T-helper 1 cell treated with Interleukin-12 subunit alpha and Interleukin-12 subunit beta and Interleukin-4 antibody, amounts not matched to agents 30 ng/mL and 1 ng/mL, for 36 hours (primary cell): Measurements from ENCODE around the gene ACP4. TPM values are rescaled to one million over a fixed set of nuclear protein-coding genes. Genes with fewer than 3 reads are reported as not detected.

ENCODE experiments used
- intact Hi-C: fragments of 100-400 bp; cut with micrococcal nuclease; formaldehyde crosslinking; loops from one replicate; pipeline ENCODE4 v1.15.1; 2024
- total RNA-seq: library from RNA; stranded (reverse); gene quantifications from 2 replicates; pipeline ENCODE4 v1.2.3, GENCODE V29; 2022

ACP4 gene
- total RNA-seq, 1 donor from 2014 or later: not detected

DNA sequence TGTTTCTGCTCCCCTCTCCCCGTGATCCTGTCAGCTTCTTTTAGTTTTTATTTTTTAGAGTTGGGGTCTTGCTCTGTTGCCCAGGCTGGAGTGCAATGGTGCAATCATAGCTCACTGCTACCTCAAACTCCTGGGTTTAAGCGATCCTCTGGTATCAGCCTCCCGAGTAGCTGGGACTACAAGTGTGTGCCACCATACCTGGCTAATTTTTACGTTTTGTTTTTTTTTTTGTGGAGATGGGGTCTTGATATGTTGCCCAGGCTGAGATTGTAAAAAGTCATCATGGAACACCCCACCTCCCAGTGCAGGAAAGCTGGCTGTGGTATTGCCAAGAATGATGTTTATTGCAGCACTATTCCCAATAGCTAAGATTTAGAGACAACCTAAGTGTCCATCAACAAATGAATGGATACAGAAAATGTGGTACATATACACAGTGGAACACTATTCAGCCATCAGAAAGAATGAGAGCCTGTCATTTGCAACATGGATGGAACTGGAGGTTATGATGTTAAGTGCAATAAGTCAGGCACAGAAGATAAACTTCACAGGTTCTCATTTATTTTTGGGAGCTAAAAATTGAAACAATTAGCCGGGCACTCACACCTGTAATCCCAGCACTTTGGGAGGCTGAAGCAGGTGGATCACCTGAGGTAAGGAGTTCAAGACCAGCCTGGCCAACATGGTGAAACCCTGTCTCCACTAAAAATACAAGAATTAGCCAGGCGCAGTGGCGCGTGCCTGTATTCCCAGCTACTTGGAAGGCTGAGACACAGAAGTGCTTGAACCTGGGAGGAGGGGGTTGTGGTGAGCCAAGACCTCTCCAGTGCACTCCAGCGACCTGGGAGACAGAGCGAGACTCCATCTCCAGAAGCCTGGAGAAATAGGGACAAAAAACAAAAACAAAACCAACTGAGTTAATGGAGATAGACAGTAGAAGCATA is 49.8 kb downstream of the ACP4 start:
- intact Hi-C loops: loop anchor here (5.0 kb wide), 1 partner anchor 82 kb away; no protein-coding TSS in a partner anchor

DNA sequence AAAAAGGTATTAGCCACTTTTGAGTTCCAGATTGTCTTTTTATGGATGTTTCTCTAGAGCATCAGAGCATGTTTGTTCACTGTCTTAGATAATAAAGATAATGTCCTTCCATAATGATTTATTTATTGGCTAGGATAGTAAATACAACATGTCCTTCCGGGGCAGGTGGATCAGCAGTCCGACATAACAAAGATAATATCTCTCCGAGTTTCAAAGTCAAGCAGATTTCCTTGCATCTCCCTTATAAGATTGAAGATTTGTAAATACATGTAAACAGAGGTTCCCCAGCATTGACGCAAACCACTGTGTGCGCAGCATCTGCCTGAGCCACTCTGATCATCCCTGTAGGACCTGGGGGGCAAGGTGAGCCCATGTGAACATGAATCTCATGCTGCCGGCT is 51.9 kb downstream of the ACP4 start:
- intact Hi-C loops: no loop called here

- intact Hi-C loops: no loop called here
Observed at GRCh38 chr19:50843205-50843604, 53.0 kb downstream of the ACP4 start.

DNA sequence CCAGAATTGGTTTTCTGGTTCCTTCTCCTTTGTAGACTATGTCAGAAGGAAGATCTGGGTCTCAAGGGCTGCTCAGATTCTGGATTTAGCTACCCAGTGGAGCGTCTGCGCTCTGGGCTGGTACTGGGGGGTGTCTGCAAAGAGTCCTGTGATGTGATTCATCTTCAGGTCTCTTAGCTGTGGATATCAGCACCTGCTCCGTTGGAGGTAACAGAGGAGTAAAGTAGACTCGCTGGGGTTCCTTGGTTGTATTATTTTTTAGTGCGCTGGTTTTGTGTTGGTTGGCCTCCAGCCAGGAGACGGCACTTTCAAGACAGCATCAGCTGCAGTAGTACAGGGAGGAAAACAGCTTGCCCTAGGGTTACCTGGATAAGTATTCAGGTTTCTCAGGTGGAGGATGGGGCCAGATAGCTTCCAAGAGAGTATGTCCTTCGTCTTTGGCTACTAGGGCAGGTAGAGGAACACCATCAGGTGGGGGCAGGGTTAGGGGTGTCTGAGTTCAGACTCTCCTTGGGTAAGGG is 53.5 kb downstream of the ACP4 start:
- intact Hi-C loops: no loop called here

GRCh38 chr19:50844296-50844935 is 54.2 kb downstream of the ACP4 start:
- intact Hi-C loops: no loop called here

Other genes with a start within 250 kb of the ACP4 start
- not detected in 2 replicates for gene LRRC4B, start 222.0 kb upstream of the ACP4 start, total RNA-seq
- not detected in 2 replicates for gene SYT3, start 150.5 kb upstream of the ACP4 start, total RNA-seq
- gene C19orf81, start 141.0 kb upstream of the ACP4 start, total RNA-seq: not detected in 2 replicates
- gene SHANK1, start 70.6 kb upstream of the ACP4 start, total RNA-seq: not detected in 2 replicates
- gene CLEC11A, start 67.1 kb upstream of the ACP4 start, total RNA-seq: 0.80 and 0.93 TPM in 2 replicates
- gene GPR32, start 20.0 kb upstream of the ACP4 start, total RNA-seq: not detected in 2 replicates
- 1.1 and 1.6 TPM in 2 replicates for gene KLK1, start 33.4 kb downstream of the ACP4 start, total RNA-seq
- not detected in 2 replicates for gene KLK15, start 43.2 kb downstream of the ACP4 start, total RNA-seq
- gene KLK3, start 64.5 kb downstream of the ACP4 start, total RNA-seq: not detected in 2 replicates
- 0.24 TPM in 1 of 2 replicates, not detected in the other for gene KLK2, start 83.0 kb downstream of the ACP4 start, total RNA-seq
- gene KLK4, start 121.0 kb downstream of the ACP4 start, total RNA-seq: not detected in 2 replicates
- gene KLK5, start 162.6 kb downstream of the ACP4 start, total RNA-seq: not detected in 2 replicates
- not detected in 2 replicates for gene KLK6, start 179.2 kb downstream of the ACP4 start, total RNA-seq
- gene KLK7, start 193.5 kb downstream of the ACP4 start, total RNA-seq: not detected in 2 replicates
- gene KLK8, start 211.2 kb downstream of the ACP4 start, total RNA-seq: not detected in 2 replicates
- gene KLK10, start 229.3 kb downstream of the ACP4 start, total RNA-seq: not detected in 2 replicates
- not detected in 2 replicates for gene KLK11, start 236.2 kb downstream of the ACP4 start, total RNA-seq
- gene KLK12, start 244.6 kb downstream of the ACP4 start, total RNA-seq: not detected in 2 replicates